ENCODE data around the gene TSPAN18. TPM values are rescaled to one million over a fixed set of nuclear protein-coding genes. Genes with fewer than 3 reads are reported as not detected.

Gene TSPAN18
- total RNA-seq, 1 donor from 2014 or later, result 99.7 TPM

DNA sequence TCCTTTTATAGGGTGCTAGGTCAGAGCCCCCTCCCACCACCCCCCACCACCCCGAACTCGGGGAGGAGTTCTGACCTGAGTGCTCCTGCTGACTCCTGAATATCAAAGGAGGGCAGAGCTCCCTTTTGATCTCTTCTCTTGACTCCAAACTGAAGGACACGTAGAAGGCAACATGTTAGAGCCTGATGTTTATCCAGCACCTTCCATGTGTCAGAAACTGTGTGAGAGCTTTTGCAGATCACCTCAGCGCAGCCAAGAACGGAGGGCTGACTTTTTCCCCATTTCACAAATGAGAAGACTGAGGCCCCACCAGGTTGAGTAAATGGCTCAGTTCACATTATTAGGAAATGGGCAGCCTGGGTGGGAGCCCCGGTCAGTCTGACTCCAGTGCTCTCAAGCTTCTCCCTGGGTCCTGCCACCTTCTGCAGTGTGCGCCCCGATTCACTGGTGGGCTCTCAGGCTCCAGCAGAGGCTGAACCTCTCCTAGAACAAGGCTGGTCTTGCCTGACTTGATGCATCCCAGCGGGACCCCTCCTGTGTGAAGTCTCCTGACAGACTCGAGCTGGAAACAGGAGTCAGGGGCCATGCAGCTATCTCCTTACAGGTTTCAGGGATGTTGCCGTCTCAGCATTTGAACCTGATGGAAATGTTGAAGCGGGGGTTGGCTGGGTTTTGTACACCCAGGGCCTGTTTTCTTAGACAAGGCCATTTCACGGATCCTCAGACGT lies 98.5 kb downstream of the TSPAN18 start:
- ATAC-seq (ENCODE audit: poor library complexity), result peak; percentile 23
- no peak for DNase-seq
- intact Hi-C loops (cut with DNase I), result no loop called here

DNA sequence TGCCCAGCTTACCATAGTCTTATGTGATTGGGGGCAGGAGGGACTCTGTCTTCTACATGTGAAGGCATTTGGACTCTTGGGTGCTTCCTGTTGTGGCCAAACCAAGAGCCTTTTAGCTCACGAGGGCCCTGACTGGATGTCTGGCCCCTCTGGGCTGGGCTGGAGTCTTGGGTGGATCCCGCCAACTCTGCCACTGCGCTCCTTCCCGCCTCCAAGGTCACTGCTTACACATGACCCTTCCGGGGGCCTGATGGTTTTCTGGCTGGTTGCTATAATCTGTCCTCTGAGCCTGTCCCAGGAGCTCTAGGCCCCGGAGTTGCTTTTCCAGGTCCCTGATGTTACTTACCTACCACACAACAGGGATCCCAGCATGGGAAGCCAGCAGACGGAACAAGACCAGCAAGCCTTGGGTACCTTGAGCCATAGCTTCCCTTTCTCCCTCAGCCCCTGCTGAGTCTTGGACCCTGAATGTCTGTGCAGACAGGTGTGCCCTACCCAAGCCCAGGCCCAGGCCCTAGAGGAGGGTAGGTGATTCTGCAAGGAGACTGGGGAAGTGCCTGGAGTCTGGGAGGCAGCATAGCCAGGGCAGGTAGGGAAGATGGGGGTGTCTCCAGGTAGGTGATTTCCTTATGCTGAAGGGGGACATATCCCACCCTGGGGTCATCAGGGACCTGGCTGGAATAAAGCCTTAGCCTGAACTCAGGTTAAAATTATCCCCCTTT lies 100.3 kb downstream of the TSPAN18 start:
- no peak for ATAC-seq (ENCODE audit: poor library complexity)
- intact Hi-C loops (cut with DNase I), result no loop called here
- DNase-seq, result no peak

DNA sequence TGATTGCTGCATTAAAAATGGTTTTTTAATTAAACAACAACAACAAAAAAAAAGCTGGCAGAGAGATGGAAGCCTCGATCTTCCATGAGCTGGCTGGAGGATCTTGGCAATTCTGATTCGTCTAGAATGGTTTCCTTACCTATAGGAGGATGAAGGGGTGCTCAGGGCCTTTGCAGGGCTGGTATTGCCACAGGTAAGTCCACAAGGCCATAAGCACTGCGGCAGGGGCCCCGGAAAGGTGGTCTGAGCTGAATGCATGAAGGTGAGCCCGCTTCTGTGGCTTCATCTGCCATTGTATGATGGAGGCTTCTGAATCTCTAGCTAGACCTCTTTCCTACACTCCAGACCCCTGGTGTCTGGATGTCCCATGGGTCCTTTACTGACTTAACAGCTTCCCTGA lies 101.5 kb downstream of the TSPAN18 start:
- DNase-seq, result no peak
- intact Hi-C loops (cut with DNase I), result no loop called here
- no peak for ATAC-seq (ENCODE audit: poor library complexity)

DNA sequence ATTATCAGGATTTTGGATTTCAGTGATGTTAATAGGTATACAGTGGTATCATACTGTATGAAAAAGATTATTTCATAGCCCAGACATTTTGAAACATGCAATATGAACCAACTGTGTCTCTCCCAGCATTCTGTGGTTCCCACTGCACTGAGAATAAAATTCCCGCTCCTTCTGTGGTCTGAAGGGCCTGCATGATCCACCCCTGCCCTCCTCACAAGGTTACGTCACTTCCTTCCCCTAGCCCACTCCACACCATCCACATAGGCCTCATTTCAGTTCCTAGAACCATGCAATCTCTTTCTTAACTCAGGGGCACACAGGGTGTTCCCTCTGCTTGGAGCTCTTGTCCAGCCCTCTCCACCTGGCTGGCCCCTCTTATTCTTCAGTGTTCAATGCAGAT lies 103.1 kb downstream of the TSPAN18 start:
- intact Hi-C loops (cut with DNase I), result no loop called here
- ATAC-seq (ENCODE audit: poor library complexity), result no peak
- no peak for DNase-seq

DNA sequence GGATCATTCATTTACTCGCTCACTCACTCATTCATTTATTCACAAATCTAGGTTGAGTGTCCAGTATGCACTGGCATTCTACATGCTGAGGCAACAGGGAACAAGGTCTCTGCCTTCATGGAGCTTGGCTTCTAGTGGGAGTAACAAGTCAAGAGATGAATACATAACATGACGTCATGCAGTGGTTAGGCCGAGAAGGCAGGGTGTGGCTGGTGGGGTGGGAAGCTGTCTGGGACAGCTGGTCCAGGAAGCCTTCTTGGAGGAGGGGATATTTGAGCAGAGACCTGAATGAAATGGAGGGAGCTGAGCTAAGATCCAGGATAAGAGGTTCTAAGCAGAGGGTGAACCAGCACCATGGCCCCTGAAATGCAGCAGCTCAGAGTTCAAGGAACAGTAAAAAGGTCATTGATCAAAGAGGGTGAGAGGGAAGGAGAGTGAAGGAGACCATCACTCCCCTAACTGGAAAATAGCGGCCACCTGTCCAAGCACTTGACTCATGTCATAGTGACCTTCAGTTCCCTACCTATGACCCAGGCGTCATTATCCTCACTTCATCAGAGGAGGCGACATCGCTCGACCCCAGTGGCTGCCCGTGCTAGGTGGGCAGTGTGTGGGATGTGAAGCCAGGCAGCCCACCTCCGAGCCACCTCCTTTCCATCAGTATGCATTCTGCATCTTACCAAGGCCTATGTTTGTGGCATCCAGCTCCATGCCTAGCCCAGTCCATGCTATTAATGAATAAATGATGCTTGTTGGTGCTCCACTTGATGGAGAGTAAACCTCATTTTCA lies 105.0 kb downstream of the TSPAN18 start:
- DNase-seq, result no peak
- intact Hi-C loops (cut with DNase I), result no loop called here
- ATAC-seq (ENCODE audit: poor library complexity), result no peak

DNA sequence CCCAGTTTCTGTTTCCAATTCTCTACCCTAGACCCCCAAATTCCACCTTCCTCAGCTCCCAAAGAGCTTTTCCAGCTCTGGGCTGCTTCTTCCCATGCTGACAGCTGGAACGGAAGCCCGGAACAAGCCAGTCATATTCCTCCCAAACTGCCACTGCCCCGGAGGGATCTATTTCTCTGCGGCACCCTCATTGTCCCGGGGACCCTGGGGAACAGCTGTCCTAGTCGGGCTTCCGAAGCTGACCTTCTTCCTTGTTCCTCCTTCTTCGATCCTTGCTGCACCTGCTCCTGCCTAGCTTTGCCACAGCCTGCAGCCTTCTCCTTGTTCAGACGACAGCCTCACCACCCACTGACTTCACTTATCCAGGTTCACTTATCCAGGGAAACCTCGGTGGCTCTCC lies 105.7 kb downstream of the TSPAN18 start:
- intact Hi-C loops (cut with DNase I), result no loop called here
- no peak for ATAC-seq (ENCODE audit: poor library complexity)

DNA sequence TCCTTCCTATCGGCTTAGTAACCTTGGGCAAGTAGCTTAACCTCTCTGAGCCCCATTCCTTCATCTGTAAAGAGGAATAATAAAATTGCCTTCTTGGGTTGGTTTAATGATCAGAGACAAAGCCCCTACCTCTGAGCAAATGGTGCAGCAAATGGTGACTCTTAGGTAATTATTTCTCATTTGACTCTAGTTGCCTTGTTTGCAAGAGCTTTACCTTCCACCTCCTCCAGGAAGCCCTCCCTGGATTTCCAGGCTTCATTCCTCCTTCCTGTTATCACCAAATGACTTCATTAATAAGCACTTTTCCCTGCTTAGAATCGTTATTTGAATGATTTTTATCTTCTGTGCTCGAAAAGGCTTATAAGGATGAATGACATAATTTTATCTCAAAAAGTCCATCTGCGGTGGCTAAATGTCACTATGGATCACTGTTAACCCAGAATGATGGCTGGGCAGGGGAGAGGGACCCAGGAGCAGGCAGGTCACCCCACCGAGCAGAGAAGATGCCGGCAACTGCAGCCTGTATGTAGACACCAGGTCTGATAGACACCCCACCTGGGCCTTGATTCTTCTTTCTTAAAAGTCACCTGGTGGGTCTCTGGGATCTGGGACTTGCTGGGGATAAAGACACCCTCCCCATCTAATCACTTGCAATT lies 106.6 kb downstream of the TSPAN18 start:
- no peak for DNase-seq
- intact Hi-C loops (cut with DNase I), result no loop called here

More for the DNA sequence above, 105.7 kb downstream of the TSPAN18 start:
- DNase-seq, result no peak

DNA sequence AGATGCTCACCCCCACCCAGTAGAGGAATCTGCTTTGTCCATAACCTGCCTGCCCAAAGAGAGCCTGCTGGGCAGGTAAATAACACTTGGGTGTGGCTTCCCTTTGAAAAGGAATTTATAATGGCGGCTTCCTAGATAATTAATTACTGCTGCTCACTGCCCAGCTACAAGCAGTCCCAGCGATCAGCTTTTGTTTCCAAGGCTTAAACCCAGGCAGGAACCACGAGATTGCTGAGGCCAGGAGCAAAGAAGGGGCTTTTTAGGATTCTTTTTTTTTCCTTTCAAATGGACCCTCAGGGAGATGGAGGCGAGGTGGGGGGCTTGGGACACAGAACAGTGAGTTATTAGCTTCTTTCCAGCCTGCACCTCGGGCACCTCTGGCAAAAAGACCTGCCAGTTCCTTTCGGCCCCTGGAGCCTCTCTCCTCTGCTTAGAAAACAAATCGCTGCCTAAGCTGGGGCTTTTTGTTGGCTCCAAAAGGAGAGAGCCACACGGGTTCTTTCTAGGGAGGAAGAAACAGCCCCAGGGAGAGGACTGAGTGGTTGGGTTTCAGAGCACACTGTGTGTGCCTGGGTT lies 107.2 kb downstream of the TSPAN18 start:
- ATAC-seq (ENCODE audit: poor library complexity) (no peak), DNase-seq (no peak)
- intact Hi-C loops (cut with DNase I), result no loop called here

More for the DNA sequence above, 106.6 kb downstream of the TSPAN18 start:
- ATAC-seq (ENCODE audit: poor library complexity), result no peak

DNA sequence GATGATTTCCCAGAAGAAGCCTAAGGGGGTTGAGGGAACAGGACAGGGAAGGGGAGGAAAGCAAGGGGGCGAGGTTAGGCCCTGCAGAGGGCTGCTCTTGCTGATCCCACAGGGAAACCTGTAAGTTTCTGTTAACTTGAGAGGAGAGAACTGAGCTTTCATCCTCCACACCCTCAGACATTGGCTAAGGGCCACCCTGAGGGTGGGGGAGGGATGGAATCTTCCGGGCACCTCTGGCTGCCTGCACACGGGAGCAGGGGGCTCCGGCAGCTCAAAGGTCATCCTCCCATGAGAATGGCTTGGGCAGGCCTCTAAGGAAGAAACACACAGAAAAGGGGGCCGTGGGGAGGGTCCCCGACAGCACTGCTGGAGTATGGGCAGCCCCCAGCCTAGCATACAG lies 108.1 kb downstream of the TSPAN18 start:
- ATAC-seq (ENCODE audit: poor library complexity), result peak; percentile 30
- intact Hi-C loops (cut with DNase I), result no loop called here

DNA sequence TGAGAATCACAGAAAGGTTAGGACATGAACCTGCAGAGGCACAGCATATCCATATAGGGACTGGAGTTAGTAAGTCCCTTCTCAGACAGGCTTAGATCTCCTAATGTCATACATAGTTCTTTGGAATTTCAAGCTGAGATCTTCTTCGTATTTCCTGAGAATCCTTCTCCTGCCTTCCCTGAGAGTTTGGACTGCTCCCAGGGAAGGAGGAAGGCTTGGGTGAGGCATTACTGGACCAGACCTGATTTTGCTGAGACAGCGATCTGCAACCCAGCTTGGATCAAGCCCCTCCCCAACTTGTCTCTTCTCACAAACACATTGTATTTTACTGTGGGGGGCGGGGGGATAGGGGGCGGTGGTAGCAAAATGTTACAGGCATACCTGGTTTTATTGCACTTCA lies 108.5 kb downstream of the TSPAN18 start:
- intact Hi-C loops (cut with DNase I), result no loop called here
- DNase-seq, result no peak
- ATAC-seq (ENCODE audit: poor library complexity), result peak; percentile 9

More for the DNA sequence above, 108.1 kb downstream of the TSPAN18 start:
- no peak for DNase-seq

DNA sequence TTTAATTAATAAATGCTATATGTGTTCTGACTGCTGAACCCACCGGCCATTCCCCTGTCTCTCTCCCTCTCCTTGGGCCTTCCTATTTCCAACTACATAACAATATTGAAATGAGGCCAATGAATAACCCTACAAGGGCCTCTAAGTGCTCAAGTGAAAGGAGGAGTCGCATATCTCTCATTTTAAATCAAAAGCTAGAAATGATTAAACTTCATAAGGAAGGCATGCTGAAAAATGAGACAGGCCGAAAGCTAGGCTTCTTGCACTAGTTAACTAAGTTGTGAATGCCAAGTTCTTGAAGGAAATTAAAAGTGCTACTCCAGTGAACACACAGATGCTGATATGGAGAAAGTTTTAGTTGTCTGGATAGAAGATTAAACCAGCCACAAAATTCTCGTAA lies 109.2 kb downstream of the TSPAN18 start:
- ATAC-seq (ENCODE audit: poor library complexity) (no peak), DNase-seq (no peak)
- intact Hi-C loops (cut with DNase I), result no loop called here

DNA sequence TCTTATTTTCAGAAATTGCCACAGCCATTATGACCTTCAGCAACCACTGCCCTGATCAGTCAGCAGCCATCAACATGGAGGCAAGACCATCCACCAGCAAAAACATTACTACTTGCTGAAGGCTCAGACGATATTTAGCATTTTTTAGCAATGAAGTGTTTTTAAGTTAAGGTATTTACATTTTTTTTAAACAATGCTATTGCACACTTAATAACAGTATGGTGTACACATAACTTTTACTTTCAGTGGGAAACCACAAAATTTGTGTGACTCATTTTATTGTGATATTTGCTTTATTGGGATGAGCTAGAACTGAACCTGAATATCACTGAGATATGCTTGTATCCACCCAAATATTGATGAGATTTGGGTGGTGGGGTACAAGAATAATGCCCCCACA lies 110.9 kb downstream of the TSPAN18 start:
- ATAC-seq (ENCODE audit: poor library complexity), result no peak
- no peak for DNase-seq
- intact Hi-C loops (cut with DNase I), result no loop called here

DNA sequence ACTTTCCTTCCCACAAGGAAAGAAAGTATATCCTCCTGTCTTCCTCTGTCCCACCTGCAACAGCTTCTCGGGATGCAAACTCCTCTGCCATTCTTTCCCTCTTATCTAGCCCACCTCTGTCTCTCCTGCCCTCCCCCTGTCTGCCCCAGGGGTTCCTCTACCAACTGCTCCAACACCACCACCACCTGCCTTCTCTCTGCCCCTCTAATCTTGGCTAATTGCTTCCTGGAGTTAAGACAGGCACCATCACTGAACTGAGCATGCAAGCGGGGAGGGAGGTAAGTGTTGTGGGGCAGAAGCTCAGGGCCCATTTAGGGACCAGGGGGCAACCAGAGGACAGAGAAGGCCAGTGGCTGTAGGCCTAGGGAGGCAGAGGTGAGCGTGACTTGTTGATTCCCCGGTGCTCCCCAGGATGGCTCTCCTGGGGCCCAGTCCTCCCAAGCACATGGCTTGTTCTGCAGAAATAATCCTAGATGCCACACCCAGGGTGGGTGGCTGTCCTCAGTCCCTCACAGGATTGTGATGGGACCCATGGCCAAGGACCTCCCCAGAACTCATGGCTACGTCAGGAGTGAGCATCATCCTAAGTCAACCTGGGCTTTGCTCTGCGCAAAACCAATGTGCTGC lies 112.8 kb downstream of the TSPAN18 start:
- ATAC-seq (ENCODE audit: poor library complexity), result no peak
- DNase-seq, result no peak
- intact Hi-C loops (cut with DNase I), result no loop called here

DNA sequence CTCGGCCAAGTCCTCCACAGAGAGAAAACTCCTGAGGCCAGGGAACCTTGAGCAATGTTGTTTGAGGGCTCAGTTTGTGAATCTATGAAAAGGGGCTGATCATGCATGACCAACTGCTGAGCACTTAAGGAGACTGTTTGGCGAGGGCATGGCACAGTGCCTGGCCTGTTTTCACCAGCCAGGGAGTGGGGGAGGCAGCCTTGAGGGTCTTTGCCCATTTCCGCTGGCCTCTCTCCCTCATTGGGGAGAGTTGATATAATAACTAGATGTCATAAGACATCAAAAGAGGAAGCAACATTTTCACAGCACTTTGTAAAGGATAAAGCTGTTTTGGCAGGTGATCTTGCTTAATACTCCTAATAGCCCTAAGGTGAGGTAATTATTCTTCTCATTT lies 113.3 kb downstream of the TSPAN18 start:
- ATAC-seq (ENCODE audit: poor library complexity) (no peak), DNase-seq (no peak)
- intact Hi-C loops (cut with DNase I), result no loop called here

DNA sequence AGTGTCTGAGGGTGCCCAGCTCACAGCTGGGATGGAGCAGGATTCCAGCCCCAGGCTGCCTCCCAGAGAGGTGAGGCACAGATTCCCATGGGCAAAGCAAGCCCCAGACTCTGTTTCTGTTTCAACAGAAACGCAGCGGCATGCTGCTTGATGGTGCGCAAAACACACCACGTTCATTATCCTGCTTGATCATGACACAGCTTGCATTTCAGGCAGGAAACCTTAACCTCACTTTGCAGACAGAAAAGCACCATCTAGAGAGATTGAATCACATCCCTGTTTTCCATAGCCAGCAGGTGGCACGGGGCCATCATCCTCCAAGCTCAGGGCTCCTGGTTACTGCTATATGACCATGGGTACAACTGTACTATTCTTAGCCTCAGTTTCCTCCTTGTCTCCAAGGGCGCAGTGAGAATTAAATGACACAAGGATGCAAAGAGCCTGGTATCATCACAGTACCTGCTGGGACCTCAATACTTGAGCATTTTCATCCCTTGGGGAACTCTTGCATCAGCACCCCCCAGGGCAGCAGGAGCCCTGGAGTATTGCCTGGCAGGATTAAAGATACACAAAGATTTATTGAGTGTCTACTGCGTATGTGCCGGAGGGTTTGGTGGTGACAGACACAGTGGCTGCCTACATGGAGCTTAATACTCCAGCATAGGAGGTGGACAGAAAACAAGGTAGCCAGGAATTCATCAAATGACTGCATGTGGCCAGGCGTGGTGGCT lies 113.9 kb downstream of the TSPAN18 start:
- DNase-seq (no peak), ATAC-seq (ENCODE audit: poor library complexity) (no peak)
- intact Hi-C loops (cut with DNase I), result no loop called here

DNA sequence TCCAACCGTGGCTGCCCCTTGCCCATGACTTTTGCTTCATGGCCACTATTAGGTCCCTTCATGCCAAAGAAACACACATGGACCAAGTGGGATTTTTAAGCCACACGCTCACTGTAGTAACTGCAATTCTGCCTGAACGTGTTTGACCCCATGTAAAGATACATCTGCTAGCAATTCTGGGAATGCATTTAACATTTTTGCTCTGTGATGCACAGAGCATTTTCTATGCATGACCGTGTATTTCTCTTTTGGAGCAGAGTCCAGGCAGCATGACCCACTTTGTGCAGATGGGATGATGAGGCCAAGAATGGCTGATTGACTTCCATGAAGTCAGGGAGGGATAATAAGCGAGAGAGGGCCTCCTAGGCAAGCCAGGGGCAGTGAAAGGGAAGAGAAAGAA lies 115.5 kb downstream of the TSPAN18 start:
- no peak for DNase-seq
- intact Hi-C loops (cut with DNase I), result no loop called here
- ATAC-seq (ENCODE audit: poor library complexity), result no peak

DNA sequence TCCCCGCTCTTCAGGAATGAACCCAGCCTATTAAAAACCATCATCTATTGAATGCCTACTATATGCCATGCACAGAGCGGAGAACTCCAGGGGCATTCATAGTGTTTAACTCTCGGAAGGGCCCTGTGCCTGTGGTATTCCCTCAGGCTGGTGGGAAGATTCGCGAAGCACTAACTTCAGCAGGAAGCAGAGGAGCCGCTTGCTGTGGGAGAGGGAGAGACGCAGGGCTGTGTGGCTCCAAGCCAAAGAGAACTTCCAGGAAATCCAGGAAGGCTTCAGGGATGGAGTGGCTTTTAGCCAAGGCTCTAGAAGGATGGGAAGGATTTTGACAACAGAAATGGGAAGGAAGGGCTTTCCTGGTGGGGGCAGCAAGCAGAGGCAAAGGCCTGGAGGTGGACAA lies 120.1 kb downstream of the TSPAN18 start:
- intact Hi-C loops (cut with DNase I), result no loop called here
- DNase-seq, result no peak
- ATAC-seq (ENCODE audit: poor library complexity), result no peak

DNA sequence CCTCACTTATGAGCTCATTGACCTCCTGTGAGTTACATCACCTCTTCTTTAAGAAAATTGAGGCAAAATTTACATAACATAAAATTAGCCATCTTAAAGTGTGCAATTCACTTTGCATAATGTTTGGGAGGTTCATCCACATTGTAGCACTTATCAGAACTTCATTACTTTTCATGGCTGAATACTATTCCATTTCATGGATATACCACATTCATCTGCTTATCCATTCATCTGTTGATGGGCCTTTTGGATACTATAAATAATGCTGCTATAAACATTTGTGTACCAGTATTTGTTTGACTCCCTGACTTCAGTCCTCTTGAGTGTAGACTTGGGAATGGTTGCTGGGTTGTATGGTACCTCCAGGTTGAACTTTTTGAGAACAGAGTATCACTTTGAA lies 120.6 kb downstream of the TSPAN18 start:
- no peak for ATAC-seq (ENCODE audit: poor library complexity)
- no peak for DNase-seq
- intact Hi-C loops (cut with DNase I), result no loop called here
